KBM-7 (cell line): ENCODE measurements around the gene NFYC.

Experiments
- DNase-seq: peaks from one replicate; pipeline ENCODE4 v3.0.0-alpha.2; 2015
- in situ Hi-C: fragments of 300-500 bp; cut with MboI; formaldehyde crosslinking; loops from 2 replicates; pipeline ENCODE4 v1.14.3; 2020; ENCODE audit warnings: low sequenced_read_pairs, low pct_unique_long_range_greater_than_20kb, mixed read lengths

The NFYC gene

DNA sequence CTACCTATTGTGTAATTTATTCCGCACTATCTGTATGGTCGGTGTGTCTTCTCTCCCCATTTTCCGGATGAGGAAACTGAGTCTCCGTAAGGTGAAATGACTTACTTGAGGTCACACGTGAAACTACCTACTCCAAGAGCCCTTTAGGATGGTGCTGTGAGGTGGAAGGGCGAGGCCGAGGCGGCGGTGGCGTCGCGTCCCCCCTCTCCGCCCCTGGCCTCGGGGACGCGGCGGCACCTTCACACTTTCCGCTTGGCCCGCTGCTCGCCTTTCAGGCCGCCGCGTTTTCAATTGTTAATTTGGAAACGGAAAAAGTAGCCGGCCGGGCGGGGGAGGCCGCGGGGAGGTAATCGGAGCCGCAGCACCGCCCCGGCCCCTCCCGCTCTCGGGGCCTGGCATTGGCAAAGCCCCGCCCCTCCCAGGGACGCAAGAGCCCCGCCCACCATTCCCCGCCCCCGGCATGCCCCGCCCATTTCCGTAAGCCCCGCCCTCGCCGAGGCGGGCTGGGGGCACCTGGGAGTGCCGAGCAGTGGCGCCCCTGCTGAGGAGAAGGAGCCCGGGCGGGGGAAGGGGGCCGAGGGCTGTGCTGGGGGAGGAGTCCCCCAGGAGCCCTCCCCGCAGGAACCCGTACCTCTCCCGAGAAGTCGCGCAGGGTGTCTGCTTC lies 110.7 kb downstream of the NFYC start:
- in situ Hi-C loops = no loop called here
- peak; percentile 83 for DNase-seq

DNA sequence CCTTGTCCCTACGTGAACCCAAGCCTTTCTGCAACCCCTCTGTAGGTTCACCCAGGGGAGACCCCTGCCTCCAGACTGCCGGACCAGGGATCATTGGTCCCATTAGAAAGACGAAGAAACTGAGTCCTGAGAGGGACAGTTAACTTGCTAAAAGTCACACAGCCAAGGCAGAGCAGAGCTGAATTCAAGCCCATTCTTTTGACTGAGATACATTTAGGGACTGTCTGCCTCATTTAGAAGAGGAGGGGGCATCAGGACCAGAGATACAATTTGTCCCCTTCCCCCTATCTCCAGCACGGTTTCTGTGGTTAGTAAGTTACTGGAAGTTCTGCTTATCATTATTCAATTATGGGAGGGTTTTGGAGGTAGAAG lies 111.2 kb downstream of the NFYC start:
- in situ Hi-C loops = no loop called here
- DNase-seq = peak; percentile 35

DNA sequence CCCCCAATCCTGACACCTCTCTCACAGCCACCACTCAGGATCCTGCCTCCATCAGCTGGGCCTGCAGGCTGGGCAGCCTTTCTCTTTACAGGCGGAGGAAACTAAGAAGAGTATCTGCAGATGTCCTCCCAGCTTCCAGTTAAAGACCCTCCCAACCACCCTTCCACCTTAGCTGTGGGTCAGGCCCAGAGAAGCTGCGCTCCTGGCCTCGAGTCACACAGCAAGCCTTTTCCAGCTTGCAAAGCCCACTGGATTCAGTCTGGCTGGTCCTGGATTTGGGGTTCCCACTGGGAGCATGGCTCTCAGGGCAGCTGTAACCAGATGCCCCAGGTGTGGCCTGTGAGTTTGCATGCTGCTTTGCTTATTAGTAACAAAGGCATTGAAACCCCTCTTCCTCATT lies 111.9 kb downstream of the NFYC start:
- no peak for DNase-seq
- in situ Hi-C loops = no loop called here

DNA sequence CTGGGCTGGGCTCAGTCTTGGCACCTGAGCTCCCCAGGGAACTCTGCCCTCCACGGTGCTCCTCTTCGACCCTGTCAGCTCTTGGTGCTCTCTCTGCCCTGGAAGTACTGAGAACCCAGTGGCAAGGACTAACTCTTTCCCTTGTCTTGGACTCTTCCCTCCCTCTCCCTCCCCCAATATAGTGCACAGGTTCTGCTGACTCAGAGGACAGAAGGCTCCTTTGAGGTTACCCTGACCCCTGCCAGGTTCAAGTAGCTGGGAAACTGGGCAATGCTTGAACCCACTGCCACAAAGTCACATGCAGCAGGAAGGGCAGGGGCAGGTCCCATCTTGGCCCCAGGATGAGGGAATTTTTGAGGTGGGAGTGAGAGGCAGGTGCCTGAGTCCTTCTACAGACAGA lies 112.4 kb downstream of the NFYC start:
- DNase-seq = no peak
- in situ Hi-C loops = no loop called here

DNA sequence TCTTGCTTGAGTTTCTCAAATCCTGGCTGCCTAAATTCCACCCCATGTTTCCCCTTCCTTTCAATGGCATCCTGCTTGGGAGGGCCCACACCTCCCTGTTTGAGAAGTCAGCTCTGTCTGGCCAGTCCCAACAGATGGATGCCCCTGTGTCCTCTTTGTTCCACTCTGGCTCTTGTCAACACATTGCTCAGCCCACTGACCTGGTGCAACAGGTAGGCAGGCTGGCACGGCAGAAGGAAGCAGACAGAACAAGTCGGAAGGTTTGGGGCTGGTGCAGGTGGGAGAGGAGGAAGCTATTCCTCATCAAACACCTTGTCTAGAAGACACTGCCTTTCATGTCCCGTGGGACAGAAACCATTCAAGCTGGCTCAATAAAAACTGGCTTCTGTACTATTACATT lies 114.7 kb downstream of the NFYC start:
- in situ Hi-C loops = no loop called here
- no peak for DNase-seq

DNA sequence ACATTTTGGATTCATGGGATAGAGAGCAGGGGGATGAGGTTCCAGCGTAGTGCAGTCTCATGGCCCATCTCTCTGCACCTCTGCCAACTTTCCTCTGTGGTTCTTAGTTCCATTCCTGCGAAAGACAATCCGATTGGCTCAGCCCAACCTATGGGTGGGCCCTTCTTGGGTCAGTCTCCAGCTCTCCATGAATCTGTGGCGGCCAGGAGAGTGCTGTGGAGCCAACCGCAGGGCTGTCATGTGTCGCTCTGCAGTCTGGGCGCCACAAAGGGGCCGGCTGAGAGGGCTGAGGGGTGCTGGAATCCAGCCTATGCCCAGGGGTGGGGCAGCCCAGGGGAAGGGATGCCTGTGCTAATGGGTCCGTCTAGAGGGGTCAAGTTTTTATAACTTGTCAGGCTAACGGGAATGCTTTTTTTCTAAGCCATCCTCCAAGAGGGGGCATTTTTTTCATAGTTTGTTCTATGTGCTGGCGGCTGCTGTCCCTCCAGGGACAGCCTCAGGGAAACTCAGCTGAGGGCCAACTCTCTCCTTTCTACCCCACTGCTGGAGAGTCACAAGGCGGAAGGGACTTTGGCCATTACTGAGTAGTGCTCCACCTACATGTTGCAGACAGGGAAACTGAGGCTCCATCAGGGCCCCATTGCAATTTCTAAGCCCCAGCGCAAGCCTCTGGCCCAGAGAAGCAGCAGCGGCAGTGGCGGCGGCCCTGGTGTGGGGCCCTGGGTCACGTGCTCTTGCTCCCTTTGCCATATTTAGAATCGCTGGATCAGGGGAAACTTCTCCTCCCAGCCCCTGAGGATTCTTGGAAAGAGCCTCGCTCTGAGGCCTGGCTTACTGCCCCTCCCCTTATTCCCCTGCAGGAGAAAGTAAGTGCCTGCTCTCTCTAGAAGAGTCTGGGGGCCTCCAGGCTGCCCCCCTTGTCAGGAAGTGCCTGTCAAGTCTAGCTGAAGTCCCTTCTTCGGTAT lies 115.5 kb downstream of the NFYC start:
- in situ Hi-C loops = no loop called here
- no peak for DNase-seq

DNA sequence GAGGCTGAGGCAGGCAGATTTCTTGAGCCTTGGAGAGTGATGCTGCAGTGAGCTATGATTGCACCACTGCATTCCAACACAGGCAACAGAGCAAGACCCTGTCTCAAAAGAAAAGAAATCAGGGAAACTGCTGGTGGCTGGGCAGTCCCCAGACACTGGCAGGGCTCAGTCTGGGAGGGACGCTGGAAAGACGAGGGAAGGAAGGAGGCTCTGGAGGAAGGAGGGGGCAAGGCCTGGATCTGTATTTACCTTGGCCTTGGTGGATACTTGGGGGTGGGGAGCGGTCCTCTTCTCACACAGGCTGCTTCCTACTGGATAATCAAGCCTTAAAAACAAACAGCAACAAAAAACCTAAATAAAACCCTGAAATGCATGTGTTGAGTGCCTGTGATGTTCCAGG lies 116.5 kb downstream of the NFYC start:
- no peak for DNase-seq
- in situ Hi-C loops = no loop called here

DNA sequence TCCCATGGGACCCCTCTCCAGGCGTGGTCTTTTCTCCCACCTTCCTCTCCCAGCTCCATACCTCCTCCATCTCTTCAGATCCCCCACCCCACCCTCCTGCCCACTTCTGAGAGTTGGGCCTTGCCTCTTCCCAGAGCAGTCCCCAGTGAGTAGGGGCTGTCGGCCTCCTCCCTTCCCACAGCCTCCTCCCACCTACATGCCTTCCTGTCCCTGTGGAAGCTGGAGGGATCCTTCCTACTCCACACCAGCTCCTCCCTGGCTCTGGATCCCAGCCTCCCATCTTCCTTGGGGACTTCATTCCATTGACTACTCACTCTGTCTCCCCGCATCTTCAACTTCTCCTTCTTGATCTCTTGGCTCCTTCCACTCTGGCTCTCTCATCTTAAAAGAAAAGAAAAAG lies 116.9 kb downstream of the NFYC start:
- in situ Hi-C loops = no loop called here
- DNase-seq = no peak

DNA sequence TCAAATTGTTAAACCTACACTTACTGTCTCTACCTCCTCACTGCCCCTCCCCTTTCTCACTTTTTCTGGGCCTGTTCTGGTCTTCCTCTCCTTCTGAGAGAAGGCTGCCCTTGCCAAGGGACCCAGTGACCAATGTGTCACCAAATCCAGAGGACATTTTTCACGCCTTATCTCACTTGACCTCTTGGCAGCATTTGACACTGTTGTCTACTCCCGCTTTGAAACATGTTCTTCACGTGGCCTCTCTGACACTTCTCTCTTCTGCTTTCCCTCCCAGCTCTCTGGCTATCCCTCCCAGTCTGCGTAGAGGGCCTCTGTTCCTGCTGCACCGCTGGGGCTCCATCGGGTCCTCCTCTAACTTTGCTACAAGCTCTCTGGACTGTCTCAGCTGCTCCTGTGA lies 117.4 kb downstream of the NFYC start:
- in situ Hi-C loops = no loop called here

DNA sequence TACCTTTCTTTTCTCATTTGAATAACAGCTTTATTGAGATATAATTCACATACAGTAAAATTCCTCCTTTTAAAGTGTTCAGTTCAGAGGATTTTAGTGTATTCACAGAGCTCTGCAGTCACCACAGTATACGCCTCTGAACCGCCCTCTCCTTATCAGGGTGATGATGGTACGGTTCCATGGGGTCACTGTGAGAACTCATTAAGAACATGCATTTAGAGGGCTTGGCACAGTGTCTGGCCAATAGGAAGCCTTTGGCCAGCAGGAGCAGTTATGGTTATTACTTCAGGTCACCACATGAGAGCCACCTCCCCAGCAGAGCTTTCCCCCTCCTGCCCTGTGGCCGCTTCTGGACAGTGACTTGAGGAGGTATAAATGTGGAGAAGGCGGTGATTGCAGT lies 119.4 kb downstream of the NFYC start:
- no peak for DNase-seq
- in situ Hi-C loops = no loop called here

More for the DNA sequence above, 117.4 kb downstream of the NFYC start:
- DNase-seq = peak; percentile 26

DNA sequence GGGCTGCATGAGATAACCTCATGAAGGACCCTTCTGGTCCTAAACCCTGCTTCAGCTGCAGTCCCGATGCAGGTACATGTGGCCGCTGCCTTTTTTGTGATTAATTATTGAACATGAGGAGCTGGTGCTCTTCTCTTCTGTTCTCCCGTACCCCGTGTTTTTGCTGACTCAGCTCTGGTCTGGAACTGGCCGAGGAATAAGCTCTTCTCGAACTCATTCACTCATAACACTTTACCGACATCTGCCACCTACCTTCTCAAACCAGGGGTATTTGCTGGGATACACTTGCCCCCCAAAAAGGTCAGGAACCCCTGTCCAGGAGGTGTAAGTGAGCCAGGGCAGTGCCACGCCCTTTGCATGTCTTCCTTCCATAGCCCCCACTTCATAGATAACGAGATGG lies 123.9 kb downstream of the NFYC start:
- DNase-seq = no peak
- in situ Hi-C loops = no loop called here

DNA sequence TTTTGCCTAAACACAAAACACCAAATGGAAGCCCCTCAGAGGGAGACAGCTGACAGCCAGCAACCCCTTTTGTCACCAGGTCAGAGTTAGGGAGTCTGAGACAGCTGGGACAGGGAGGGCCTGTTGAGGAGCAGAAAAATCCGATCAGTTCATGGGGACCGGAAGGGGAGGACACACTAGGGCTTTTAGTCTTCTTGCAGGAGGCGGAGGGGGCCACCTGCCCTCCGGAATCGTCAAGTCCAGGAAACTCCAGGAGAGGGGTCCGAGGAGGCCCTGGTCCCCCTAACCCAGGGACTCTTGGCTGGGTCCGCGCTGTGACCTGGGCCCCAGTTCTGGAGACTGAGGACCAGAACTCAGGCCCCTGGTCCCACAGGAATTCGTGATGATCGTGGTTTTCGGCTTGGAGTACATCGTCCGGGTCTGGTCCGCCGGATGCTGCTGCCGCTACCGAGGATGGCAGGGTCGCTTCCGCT lies 126.3 kb downstream of the NFYC start:
- in situ Hi-C loops = no loop called here
- no peak for DNase-seq

DNA sequence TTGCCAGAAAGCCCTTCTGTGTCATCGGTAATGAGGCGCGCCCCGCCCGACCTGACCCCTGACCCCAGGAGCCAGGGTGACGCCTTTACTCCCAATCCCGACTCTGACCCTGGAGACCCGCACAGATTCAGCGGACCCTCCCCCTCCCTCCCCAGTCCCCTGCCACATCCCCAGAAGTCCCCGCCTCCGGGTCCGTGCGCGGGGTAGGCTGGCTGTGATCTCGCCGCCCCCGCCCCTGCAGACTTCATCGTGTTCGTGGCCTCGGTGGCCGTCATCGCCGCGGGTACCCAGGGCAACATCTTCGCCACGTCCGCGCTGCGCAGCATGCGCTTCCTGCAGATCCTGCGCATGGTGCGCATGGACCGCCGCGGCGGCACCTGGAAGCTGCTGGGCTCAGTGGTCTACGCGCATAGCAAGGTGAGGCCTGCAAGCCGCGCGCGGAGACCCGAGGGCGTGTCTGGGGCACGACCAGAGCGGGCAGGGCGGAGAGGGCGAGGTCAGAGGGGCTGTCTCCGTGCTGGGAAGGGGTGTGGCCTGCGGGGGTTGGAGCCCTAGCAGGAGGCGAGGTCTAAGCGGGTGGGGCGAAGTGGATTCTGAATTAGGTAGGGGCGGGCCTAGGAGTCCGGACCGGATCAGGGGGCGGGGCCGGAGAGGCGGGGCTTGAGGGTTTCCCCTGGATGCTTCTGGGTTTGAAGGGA lies 126.9 kb downstream of the NFYC start:
- in situ Hi-C loops = no loop called here
- DNase-seq = no peak

DNA sequence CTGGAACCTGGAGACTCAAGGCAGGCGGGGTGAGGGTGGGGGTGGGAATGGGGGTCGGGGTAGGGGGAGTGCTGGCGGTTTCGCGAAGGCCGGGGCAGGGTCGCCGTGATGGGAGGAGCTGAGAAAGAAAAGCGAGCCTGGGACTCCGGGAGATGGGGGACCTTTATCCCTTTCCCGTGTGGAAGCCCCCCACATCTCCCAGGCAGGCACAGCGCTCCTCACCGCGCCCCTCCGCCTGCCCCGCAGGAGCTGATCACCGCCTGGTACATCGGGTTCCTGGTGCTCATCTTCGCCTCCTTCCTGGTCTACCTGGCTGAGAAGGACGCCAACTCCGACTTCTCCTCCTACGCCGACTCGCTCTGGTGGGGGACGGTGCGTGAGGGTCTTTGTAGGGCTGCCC lies 127.6 kb downstream of the NFYC start:
- in situ Hi-C loops = no loop called here
- DNase-seq = no peak

DNA sequence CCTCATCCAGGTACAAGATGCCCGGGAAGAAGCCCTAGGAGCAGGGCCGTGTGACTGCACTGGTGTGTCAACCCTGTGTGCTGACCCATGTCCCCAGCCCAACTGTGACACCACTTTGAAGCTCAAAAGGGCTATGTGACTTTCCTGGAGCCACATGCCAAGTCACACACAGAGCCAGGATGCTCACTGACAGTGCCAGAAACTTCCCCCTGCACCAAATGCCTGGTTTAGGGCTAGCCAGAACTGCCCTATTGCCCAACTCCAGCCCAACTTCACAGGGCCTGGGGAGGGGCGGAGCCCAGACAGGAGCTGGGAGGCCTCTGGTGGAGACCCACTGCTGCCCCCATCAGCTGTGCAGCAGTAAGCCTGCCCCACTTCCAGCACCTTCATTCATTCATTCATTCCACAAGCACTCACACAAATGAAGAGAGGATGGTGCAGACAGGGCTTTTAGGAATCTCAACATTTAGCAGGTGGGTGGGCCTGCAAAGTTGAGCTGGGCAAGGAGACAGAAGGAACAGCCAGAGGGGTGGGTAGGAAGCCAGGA lies 128.8 kb downstream of the NFYC start:
- in situ Hi-C loops = no loop called here

More for the DNA sequence above, 128.8 kb downstream of the NFYC start:
- DNase-seq = peak; percentile 32
